AML-193 (cell line): ENCODE results near the gene GXYLT2.
A peak's percentile ranks its signal among the peaks of the same experiment; 100 is the strongest.

Source experiments
- DNase-seq, 2 experiments: peaks; one replicate each; lab custom pipeline; 2025; lab: John Stamatoyannopoulos, UW

GXYLT2 gene, protein sequence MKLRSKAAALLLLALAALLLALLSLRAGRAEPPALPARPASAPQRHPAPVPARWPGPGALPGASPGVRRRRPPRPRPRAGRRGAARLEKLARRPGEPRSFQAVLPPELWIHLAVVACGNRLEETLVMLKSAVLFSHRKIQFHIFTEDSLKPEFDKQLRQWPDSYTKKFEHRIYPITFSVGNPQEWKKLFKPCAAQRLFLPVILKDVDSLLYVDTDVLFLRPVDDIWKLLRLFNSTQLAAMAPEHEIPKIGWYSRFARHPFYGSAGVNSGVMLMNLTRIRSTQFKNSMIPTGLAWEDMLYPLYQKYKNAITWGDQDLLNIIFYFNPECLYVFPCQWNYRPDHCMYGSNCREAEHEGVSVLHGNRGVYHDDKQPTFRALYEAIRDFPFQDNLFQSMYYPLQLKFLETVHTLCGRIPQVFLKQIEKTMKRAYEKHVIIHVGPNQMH

DNA sequence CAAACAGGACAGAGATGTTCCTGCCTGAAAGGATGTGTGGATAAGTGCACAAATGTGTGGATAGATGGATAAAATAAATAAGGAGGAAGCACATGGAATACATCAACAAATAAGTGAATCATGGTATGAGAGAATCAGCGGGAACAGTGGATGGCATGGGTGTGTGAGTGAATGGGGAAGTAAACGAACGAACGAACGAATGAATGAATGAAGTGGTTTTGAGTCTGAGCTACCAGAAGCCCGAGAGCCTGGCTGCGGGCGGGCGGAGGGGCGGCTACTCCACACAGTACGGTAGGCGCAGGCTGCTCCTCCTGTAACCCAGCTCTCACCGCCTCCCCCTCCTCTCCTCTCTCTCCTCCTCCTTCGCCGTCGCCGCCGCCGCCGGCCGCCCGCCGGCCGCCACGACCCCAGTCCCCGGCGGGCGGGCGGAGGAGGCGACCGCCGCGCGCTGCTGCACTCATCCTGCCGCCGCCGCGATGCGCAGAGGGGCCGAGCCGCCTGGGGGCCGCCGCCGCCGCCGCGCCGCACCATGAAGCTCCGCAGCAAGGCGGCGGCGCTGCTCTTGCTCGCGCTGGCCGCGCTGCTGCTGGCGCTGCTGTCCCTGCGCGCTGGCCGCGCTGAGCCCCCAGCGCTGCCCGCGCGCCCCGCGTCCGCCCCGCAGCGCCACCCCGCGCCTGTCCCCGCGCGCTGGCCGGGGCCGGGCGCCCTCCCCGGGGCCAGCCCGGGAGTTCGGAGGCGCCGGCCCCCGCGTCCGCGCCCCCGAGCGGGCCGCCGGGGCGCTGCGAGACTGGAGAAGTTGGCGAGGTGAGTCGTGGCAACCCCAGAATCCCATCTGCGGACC is at the start of gene GXYLT2:
Gene GXYLT2, plus strand, starts transcription at position 342 of the 841 bp plus-strand sequence. Its CDS starts 188 bp downstream, at position 530.
- peak; percentile 18 to 21 for DNase-seq

DNA sequence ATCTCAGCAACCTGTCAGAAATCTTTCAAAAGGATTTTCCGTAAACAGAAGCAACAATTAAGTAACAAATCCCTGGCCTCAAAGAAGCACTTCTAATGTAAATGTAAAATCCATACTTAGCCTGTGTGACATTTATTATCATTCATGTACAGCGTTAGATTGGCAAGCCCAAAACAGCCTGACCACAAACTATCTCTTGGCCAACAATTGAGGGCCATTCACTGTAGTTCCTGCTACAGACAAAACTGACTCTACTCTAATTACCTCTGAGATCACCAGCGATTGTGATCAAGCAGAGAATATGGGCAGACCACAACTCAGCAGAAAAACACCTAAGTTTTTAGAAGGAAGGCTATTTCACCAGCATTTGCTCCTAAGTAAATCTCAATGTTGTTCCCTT is 48.8 kb upstream of the GXYLT2 start:
- DNase-seq: no peak

DNA sequence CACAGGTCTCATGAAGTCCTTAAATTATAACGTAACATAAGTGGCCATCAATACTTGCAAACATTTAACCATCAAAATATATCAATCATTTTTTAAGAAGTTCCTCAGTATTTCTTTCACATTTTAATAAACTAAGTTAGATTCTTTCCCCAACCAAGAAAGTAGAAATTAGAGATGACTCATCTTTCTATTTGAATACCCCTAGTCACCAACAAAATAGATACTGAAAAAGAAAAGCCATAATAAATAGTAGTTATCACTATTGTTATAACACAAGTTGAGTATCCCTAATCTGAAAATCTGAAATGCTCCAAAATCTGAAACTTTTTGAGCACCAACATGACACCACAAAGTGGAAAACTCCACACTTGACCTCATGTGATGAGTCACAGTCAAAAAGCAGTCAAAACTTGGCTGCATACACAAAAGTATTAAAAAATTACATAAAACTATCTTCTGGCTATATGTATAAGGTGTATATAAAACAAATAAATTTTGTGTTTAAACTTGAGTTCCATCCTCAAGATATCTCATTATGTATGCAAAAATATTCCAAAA is 43.3 kb upstream of the GXYLT2 start:
- DNase-seq: no peak

- DNase-seq: no peak
Observed at GRCh38 chr3:72846166-72846565, 41.7 kb upstream of the GXYLT2 start.

GRCh38 chr3:72847282-72847681 is 40.6 kb upstream of the GXYLT2 start:
- DNase-seq: peak; percentile 21 to 24

DNA sequence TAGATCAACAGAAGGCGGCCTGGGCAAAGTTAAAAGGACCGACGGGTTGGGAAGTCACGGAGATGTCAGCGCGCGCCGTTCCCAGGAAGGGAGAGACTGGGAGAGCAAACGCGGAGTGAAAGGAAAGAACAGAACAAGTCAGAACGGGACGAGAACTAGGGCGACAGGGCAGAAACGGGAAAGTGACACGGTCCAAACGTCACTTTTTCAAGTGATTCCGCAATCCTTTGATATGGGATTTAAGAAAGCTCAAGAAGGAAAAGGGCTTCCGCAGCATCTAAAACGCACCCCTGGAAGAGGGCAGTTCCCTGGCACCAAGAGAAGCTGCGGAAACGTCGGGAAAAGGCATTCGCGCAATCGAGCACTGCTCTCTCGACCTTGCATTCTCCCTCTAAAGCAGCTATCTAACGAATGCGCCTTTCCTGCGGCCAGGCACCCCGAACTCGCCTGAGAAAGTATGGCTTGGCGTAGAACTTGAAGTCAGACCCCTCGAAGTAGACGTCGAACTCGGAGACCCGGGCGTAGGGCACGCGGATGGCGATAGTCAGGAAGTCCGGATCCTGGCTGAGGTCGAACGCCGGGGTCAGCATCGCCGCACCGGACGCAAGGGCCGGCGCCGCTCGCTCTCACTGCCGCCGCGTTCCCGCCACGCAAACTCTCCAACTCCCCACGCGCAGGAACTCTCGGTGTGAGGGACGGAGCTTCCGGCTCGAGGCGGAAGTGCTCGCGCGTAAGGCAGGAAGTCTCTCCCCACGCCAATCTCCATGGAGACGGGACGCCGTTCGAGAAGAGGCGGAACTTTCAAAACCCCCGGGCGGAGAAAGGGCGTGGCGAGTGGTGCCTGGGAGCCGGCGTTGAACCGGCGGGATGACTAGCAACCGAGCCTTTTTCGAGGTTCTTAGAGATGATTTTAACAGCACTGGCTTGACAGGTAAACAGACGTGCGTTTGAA is 39.8 kb upstream of the GXYLT2 start, which contains the start of gene SHQ1:
Gene SHQ1, minus strand, starts transcription at position 695 of the 952 bp plus-strand sequence. Its CDS starts 105 bp downstream, at position 590.
- DNase-seq: peak; percentile 94 to 96

DNA sequence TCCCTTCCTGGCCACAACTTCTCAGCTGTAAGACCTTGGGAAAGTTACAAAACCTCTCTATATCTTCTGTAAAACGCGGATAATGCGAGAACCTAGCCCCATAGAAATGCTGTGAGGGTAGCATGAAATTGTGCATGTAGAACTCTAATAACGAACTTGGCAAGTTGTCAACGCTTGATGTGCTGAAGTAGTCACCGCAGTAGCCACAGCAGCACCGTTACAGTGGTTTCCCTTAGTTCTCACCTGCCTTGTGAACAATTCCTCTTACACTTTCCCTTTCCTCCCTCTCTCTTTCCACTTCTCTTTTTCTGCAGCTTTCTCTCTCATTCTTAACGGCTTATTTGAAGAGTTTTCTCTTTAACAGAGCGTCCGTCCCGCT is 39.2 kb upstream of the GXYLT2 start:
- peak; percentile 72 to 87 for DNase-seq

DNA sequence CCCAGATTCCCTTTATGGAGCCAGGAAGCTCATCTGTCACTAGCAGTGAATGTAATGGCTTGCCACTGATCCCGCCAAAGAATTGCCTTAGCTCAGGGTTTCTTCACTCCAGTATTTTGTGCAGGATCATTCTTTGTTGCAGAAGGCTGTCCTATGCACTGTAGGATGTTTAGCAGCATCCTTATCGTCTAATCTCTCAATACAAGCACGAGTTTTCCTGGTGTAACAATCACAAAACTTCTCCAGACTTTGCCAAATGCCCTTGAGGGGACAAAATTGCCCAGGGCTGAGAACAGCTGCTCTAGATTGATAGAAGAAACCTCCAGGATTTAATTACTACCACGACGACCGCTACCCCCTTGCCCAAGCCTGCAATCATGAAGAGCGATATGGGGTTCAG is 32.8 kb upstream of the GXYLT2 start:
- DNase-seq: no peak

GRCh38 chr3:72860053-72860452 is 27.8 kb upstream of the GXYLT2 start:
- DNase-seq: no peak

DNA sequence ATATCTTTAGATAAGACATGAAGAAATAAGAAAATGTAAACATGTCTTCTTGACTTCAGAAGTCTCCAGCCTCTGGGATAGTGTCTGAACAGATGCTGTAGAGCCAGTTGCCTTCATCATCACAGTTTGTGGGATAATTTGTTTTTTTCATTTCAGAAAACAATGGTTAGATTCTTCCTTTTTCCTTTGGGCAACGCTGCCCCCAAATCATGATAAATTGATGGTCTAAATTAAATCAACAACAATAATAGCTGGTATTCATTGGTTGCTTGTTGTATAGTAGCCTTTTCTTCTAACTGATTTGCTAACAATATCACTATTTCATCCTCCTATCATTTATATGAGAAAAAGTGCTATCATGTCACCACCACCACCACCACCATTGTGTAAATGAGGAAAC is 27.0 kb upstream of the GXYLT2 start:
- DNase-seq: no peak

DNA sequence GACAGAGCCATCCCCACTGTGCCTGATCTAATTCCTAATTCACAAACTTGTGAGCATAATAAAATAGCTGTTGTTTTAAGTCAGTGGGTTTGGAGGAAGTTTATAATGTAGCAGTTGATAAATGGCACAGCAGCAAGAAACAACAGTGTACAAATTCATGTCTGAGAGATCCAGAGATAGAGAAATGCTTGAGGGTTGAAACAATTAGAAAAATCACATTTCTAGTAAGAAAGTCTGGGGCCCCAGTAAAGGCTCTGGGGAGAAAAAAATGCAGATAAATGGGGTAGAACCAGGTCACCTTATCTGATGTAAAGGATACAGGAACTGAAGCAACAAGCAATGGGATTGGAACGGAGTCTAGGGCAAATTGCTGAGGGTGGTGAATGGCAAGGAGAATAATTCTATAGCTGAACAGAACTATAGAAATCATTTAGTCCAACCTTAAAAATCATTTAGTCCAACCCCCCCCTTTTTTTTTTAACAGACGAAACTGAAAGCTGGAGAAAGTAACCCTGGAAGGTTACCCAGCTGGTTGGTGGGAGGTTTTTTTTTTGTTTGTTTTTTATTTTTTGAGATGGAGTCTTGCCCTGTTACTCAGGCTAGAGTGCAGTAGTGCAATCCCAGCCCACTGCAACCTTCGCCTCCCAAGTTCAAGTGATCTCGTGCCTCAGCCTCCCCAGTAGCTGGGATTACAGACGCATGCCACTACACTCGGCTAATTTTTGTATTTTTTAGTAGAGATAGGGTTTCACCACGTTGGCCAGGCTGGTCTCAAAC is 25.3 kb upstream of the GXYLT2 start:
- DNase-seq: no peak

DNA sequence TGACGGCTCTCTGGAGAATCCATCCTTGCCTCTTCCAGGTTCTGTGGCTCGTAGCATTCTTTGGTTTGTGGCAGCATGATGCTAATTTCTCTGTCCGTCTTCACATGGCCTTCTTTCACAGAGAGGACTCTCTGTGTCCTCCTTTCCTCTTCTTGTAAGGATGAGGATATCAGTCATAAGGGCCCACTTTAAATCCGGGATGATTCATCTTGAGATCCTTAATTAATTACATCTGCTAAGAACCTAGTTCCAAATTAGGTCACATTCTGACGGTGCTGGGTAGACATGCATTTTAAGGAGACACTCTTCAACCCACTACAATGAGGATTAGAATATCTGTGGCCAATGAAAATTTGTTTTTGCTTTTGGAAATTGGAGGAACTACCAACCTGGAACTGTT is 15.7 kb upstream of the GXYLT2 start:
- DNase-seq: no peak

GRCh38 chr3:72887343-72887704 is 522 bp upstream of the GXYLT2 start:
- DNase-seq: no peak

- no peak for DNase-seq
Observed at GRCh38 chr3:72888546-72889309, 882 bp downstream of the GXYLT2 start.

DNA sequence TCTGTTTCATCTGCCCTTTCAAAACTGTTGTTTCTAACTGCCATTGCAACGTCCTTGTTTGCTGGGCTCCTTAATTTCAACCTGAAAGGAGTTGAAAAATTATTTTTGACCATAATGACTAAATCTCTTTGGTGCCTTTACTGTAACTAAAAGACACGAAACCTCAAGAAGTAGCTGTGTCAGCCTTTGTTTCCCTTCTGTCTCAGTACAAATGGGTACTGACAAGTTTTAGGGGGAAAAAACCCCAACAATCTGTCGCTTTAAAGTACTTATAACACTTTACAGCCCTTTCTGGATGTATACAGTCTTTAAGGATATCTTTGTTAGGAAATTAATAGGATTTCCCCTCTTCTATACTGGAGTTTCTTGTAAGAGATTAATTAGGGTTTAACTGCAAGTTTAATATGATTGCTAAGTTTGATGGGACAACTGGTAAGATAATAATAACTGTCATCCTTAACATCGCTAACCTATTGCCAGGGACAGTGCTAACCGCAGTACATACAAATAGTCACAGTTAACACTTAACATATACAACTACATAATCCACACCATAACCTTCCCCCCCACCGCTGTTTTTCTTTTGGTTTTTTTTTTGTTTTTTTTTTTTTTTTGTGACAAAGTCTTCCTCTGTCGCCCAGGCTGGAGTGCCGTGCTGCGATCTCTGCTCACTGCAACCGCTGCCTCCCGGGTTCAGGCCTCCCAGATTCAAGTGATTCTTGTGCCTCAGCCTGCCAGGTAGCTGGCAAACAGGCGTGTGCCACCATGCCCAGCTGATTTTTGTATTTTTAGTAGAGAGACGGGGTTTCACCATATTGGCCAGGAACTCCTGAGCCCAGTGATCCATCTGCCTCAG is 1.7 kb downstream of the GXYLT2 start:
- no peak for DNase-seq

DNA sequence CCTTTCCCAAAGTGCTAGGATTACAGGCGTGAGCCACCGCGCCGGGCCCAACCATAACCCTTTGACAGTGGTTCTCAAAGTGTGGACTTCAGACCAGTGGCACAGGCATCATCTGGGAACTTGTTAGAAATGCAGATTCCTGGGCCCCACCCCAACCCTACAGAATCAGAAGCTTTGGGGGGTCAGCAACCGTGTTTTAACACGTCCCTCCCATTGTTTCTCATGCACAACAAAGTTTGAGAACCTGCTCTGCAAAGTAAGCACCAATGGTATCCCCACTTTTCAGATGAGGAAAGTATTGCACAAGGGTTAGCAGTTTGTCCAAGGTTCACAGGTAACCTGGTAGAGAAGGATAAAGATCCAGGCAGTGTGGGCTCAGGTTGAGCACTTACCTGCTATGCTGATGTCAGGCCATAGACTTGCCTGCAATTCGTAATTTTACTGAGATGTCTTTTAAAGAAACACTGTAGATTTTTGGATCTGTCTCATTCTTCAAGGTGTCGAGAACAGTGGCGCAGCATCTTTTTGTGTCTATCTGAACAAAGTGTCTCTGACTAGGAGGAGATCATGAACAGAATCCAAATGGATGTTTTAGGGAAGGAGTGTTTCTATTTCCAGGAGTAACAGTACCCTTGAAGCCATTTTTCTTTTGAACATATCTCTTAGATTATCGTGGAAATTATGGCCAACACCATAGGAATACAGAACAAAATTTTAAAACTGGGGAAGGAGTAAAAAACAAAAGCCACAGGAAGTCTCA is 2.5 kb downstream of the GXYLT2 start:
- no peak for DNase-seq

- no peak for DNase-seq
Observed at GRCh38 chr3:72891053-72891855, 3.4 kb downstream of the GXYLT2 start.
